SK-N-SH (cell line): ENCODE data around the gene CHDH. TPM values are rescaled to one million over a fixed set of nuclear protein-coding genes. Genes with fewer than 3 reads are reported as not detected.

Experiments used
- CTCF ChIA-PET: fragments of 300-600, 350-600 bp; formaldehyde crosslinking; extraction: SDS; loops from one replicate; lab custom pipeline; 2021; lab: Yijun Ruan, JAX
- POLR2A ChIA-PET: fragments of 350-600 bp; sonication (Branson Sonifier 250); formaldehyde crosslinking; extraction: SDS; loops from one replicate; lab custom pipeline; 2020; ENCODE audit warnings: antibody characterized with exemption, inconsistent platforms; lab: Yijun Ruan, JAX
- DNase-seq: peaks from one replicate; pipeline ENCODE4 v3.0.0; 2012
- H2AFZ ChIP-seq: fragments of 200-600 bp; sonication (generic); 2 replicates; pipeline ENCODE4 v1.8.1; 2016; ENCODE audit warnings: antibody characterized with exemption, mild to moderate bottlenecking, low read depth
- H3F3A ChIP-seq: fragments of 200-600 bp; sonication (generic); replicated peaks from 2 replicates; pipeline ENCODE3; 2016; ENCODE audit warnings: antibody characterized with exemption, mild to moderate bottlenecking; ENCODE audit not compliant: insufficient read depth
- H3K27ac ChIP-seq, 2 experiments: fragments of 200-500 bp in 1 of 2; fragments of 200-600 bp in 1 of 2; sonication (Bioruptor generic) in 1 of 2; sonication (generic), shearing (Covaris generic) in 1 of 2; 2 replicates each; pipeline versions ENCODE4 v1.5.1 to v1.6.1; 2014 to 2016; ENCODE audit warnings: low read depth in 2 of 2, inconsistent platforms in 1 of 2, low read length in 1 of 2, mild to moderate bottlenecking in 1 of 2, mixed read lengths in 1 of 2
- H3K27me3 ChIP-seq: fragments of 200-600 bp; sonication (generic), shearing (Covaris generic); 2 replicates; pipeline ENCODE4 v1.6.1; 2016; ENCODE audit warnings: mixed run types; ENCODE audit not compliant: insufficient read depth
- H3K36me3 ChIP-seq, 2 experiments: fragments of 200-500 bp in 1 of 2; fragments of 200-600 bp in 1 of 2; sonication (Bioruptor generic) in 1 of 2; sonication (generic) in 1 of 2; replicated peaks in 1 of 2; 2 replicates each; pipeline versions ENCODE3 to v1.5.1; 2014 to 2016; ENCODE audit warnings: low read length in 1 of 2, mild to moderate bottlenecking in 1 of 2; ENCODE audit not compliant: insufficient read depth in 2 of 2, control insufficient read depth in 1 of 2
- H3K4me1 ChIP-seq, 2 experiments: fragments of 200-500 bp in 1 of 2; fragments of 200-600 bp in 1 of 2; sonication (Bioruptor generic) in 1 of 2; sonication (generic), shearing (Covaris generic) in 1 of 2; 2 replicates each; pipeline versions ENCODE4 v1.5.1 to v1.6.1; 2014 to 2016; ENCODE audit warnings: low read depth in 1 of 2, low read length in 1 of 2, mixed run types in 1 of 2; ENCODE audit not compliant: insufficient read depth in 2 of 2, control insufficient read depth in 1 of 2
- H3K4me2 ChIP-seq: fragments of 200-600 bp; sonication (generic), shearing (Covaris generic); 2 replicates; pipeline ENCODE4 v1.6.1; 2017; ENCODE audit warnings: mixed run types
- H3K4me3 ChIP-seq, 2 experiments: fragments of 200-500 bp in 1 of 2; fragments of 200-600 bp in 1 of 2; sonication (Bioruptor generic) in 1 of 2; sonication (generic), shearing (Covaris generic) in 1 of 2; 2 replicates each; pipeline versions ENCODE4 v1.5.1 to v1.8.1; 2014 to 2016; ENCODE audit warnings: low read depth in 2 of 2, inconsistent platforms in 1 of 2, low read length in 1 of 2, mild to moderate bottlenecking in 1 of 2, mixed read lengths in 1 of 2, moderate library complexity in 1 of 2
- H3K79me2 ChIP-seq: fragments of 200-600 bp; sonication (generic); 2 replicates; pipeline ENCODE4 v1.8.1; 2017; ENCODE audit warnings: mild to moderate bottlenecking; ENCODE audit not compliant: insufficient read depth
- H3K9ac ChIP-seq: fragments of 200-600 bp; sonication (generic); 2 replicates; pipeline ENCODE4 v1.6.1; 2017; ENCODE audit warnings: mixed run types
- H3K9me2 ChIP-seq: fragments of 200-600 bp; sonication (generic); 2 replicates; pipeline ENCODE4 v1.6.1; 2017; ENCODE audit warnings: mixed run types
- H3K9me3 ChIP-seq: fragments of 200-600 bp; sonication (generic); 2 replicates; pipeline ENCODE4 v1.6.1; 2017; ENCODE audit warnings: mixed run types, mild to moderate bottlenecking, moderate library complexity
- H4K20me1 ChIP-seq: fragments of 200-600 bp; sonication (generic); 2 replicates; pipeline ENCODE4 v1.6.1; 2017; ENCODE audit warnings: mild to moderate bottlenecking, mixed run types; ENCODE audit not compliant: insufficient read depth
- CHD2 ChIP-seq: fragments of 150-350 bp; IDR thresholded peaks from 2 replicates; pipeline ENCODE4 v1.6.1; 2018; ENCODE audit warnings: low read length; ENCODE audit not compliant: partially characterized antibody
- CTCF ChIP-seq: fragments of 200-600 bp; sonication (generic); IDR thresholded peaks from 2 replicates; pipeline ENCODE4 v1.6.1; 2017; ENCODE audit warnings: antibody characterized with exemption, mild to moderate bottlenecking, moderate library complexity
- ELF1 ChIP-seq: IDR thresholded peaks from 2 replicates; pipeline ENCODE4 v1.4.0; 2012
- EP300 ChIP-seq, 2 experiments: IDR thresholded peaks; 2 replicates each; pipeline versions ENCODE4 v1.4.0 to v1.6.1; 2012; ENCODE audit warnings: borderline replicate concordance in 1 of 2, low read depth in 1 of 2, low read length in 1 of 2
- FOSL2 ChIP-seq: IDR thresholded peaks from 2 replicates; pipeline ENCODE4 v1.4.0; 2012; ENCODE audit warnings: low read depth, mild to moderate bottlenecking, moderate library complexity, borderline replicate concordance
- GABPA ChIP-seq: IDR thresholded peaks from 2 replicates; pipeline ENCODE4 v1.4.0; 2012; ENCODE audit warnings: low read depth, mild to moderate bottlenecking
- IRF3 ChIP-seq: fragments of 150-350 bp; IDR thresholded peaks from 2 replicates; pipeline ENCODE4 v1.6.1; 2016; ENCODE audit warnings: mild to moderate bottlenecking, low read depth, low read length
- MAX ChIP-seq: IDR thresholded peaks from 2 replicates; pipeline ENCODE4 v1.4.0; 2012; ENCODE audit warnings: low read depth
- MXI1 ChIP-seq: IDR thresholded peaks from 2 replicates; pipeline ENCODE4 v1.6.1; 2012; ENCODE audit warnings: mild to moderate bottlenecking, low read depth, low read length, improper control_type of control experiment
- NFIC ChIP-seq: IDR thresholded peaks from 2 replicates; pipeline ENCODE4 v1.4.0; 2012; ENCODE audit warnings: borderline replicate concordance
- NRF1 ChIP-seq: IDR thresholded peaks from 2 replicates; pipeline ENCODE4 v1.6.1; 2012; ENCODE audit warnings: low read depth, mild to moderate bottlenecking, low read length
- PBX3 ChIP-seq: IDR thresholded peaks from 2 replicates; pipeline ENCODE4; 2012
- POLR2AphosphoS5 ChIP-seq: IDR thresholded peaks from 2 replicates; pipeline ENCODE4 v1.6.1; 2012; ENCODE audit warnings: low read depth, low read length
- RAD21 ChIP-seq: IDR thresholded peaks from 2 replicates; pipeline ENCODE4 v1.6.1; 2012; ENCODE audit warnings: mild to moderate bottlenecking, low read length
- RCOR1 ChIP-seq: fragments of 150-350 bp; IDR thresholded peaks from 2 replicates; pipeline ENCODE4 v1.6.1; 2017; ENCODE audit warnings: antibody characterized with exemption, low read length
- RFX5 ChIP-seq: IDR thresholded peaks from 2 replicates; pipeline ENCODE4 v1.6.1; 2012; ENCODE audit warnings: mild to moderate bottlenecking, improper control_type of control experiment, low read length
- SIN3A ChIP-seq: IDR thresholded peaks from 2 replicates; pipeline ENCODE4 v1.6.1; 2012; ENCODE audit warnings: low read depth, mild to moderate bottlenecking, low read length, moderate library complexity, borderline replicate concordance
- TAF1 ChIP-seq: IDR thresholded peaks from 2 replicates; pipeline ENCODE4 v1.6.1; 2012; ENCODE audit warnings: low read depth, mild to moderate bottlenecking, low read length, moderate library complexity, borderline replicate concordance
- TEAD4 ChIP-seq: IDR thresholded peaks from 2 replicates; pipeline ENCODE4 v1.4.0; 2012; ENCODE audit warnings: mild to moderate bottlenecking, borderline replicate concordance; ENCODE audit not compliant: insufficient read depth
- USF1 ChIP-seq: IDR thresholded peaks from 2 replicates; pipeline ENCODE4 v1.4.0; 2012; ENCODE audit warnings: low read depth, borderline replicate concordance
- YY1 ChIP-seq: IDR thresholded peaks from 2 replicates; pipeline ENCODE4 v1.4.0; 2012; ENCODE audit warnings: low read depth, mild to moderate bottlenecking
- ZBTB33 ChIP-seq: IDR thresholded peaks from 2 replicates; pipeline ENCODE4 v1.4.0; 2012; ENCODE audit warnings: low read depth, borderline replicate concordance
- WGBS: methylation state at CpG from one replicate; pipeline ENCODE4 v1.1.6; 2017; ENCODE audit warnings: low lambda C conversion rate; 5-methylcytosine and 5-hydroxymethylcytosine counted together
- polyA plus RNA-seq, 3 experiments: library from polyadenylated mRNA; depleted of rRNA; stranded (reverse); fragments of >200 nt; gene quantifications; 2 replicates each; pipeline ENCODE4 v1.2.3, GENCODE V29; 2012

The CHDH gene
- polyA plus RNA-seq, 1 of the 3 experiments (the other 2 are of a cell fraction), result 0.33 TPM

GRCh38 chr3:53891497-53892285 is 45.5 kb upstream of the CHDH start, which contains the start of gene SELENOK:
TSS of gene SELENOK (minus strand) at chr3:53891859.
- Histone ChIP-seq H3K4me2 (peak within 1 kb of the TSS; percentile 85), H3K36me3 (peaks cover 11% of the 10 kb centered on the region in 2 experiments), H3K9me3 (no peaks in the 10 kb centered on the region), H3K9ac (peak within 1 kb of the TSS; percentile 78), H3K79me2 (peaks cover 47% of the 10 kb centered on the region), H3F3A (peaks cover 7% of the 10 kb centered on the region), H3K4me1 (peaks cover 0 to 14% of the 10 kb centered on the region in 2 experiments; a peak in 2 of 4 replicates), H3K9me2 (no peaks in the 10 kb centered on the region), H4K20me1 (no peaks in the 10 kb centered on the region), H3K4me3 (peak within 1 kb of the TSS; percentile 88 to 100), H2AFZ (peak within 1 kb of the TSS; percentile 87), H3K27me3 (no peaks in the 10 kb centered on the region), H3K27ac (peak within 1 kb of the TSS; percentile 78 to 81)
- WGBS, result under 1% methylated on average over 52 of the region's 73 CpGs
- POLR2A ChIA-PET, result interaction anchor here (0.9 to 1.6 kb wide), 4 partner anchors 10 to 544 kb away, joined by 3 to 8 read pairs (median 4); partner anchors contain the start of genes ACTR8 and DCP1A
- DNase-seq, result peak; percentile 91
- TF ChIP-seq MXI1 (peak; percentile 90), ZBTB33 (peak; percentile 26; the same call in 1 of the 2 replicates), RCOR1 (peak; percentile 12; the same call in 1 of the 2 replicates), TAF1 (peak; percentile 77; the same call in 1 of the 2 replicates), IRF3 (no peak), GABPA (peak; percentile 92), TEAD4 (no peak), EP300 (IDR thresholded peaks at IDR 0.05; ENCODE audit: borderline replicate concordance in 1 of 2, low read depth in 1 of 2, low read length in 1 of 2) (peak in 1 of 2 experiments; percentile 41; a peak in 2 of 4 replicates), MAX (peak; percentile 72), USF1 (no peak), NRF1 (no peak), RFX5 (peak; percentile 93), SIN3A (peak; percentile 86), CTCF (no peak), POLR2AphosphoS5 (peak; percentile 90), YY1 (peak; percentile 77), PBX3 (peak; percentile 37), ELF1 (peak; percentile 65), FOSL2 (no peak), NFIC (no peak), CHD2 (peak; percentile 78), RAD21 (no peak)
- CTCF ChIA-PET, result interaction anchor here (1.1 to 1.5 kb wide), 4 partner anchors 47 to 544 kb away, joined by 3 to 5 read pairs (median 3); partner anchors contain the start of gene DCP1A
